HG02970 (cell line): Measurements from ENCODE around the gene PML.

Experiments
- ATAC-seq: cut with Tn5 transposase; IDR thresholded peaks from one replicate; pipeline ENCODE4 v1.9.1; 2021; ENCODE audit warnings: mild to moderate bottlenecking, moderate library complexity, moderate number of reproducible peaks; ENCODE audit not compliant: unreplicated experiment, low FRiP score

Gene PML

GRCh38 chr15:74036271-74037170 is 42.0 kb downstream of the PML start:
- ATAC-seq = no peak

GRCh38 chr15:74037171-74038117 is 42.9 kb downstream of the PML start:
- no peak for ATAC-seq

- no peak for ATAC-seq
These were observed 44.5 kb downstream of the PML start for GRCh38 chr15:74038707-74039655.

- ATAC-seq = no peak
These were observed 45.1 kb downstream of the PML start for GRCh38 chr15:74039656-74040010.

- no peak for ATAC-seq
These were observed 45.8 kb downstream of the PML start for GRCh38 chr15:74040109-74040850.

- no peak for ATAC-seq
These were observed 46.8 kb downstream of the PML start for GRCh38 chr15:74041311-74041756.

- ATAC-seq = no peak
These were observed 47.4 kb downstream of the PML start for GRCh38 chr15:74041777-74042435.

GRCh38 chr15:74042603-74043424 is 48.3 kb downstream of the PML start:
- ATAC-seq = no peak

- ATAC-seq = no peak
These were observed 49.1 kb downstream of the PML start for GRCh38 chr15:74043425-74044266.

- no peak for ATAC-seq
These were observed 50.0 kb downstream of the PML start for GRCh38 chr15:74044267-74045110.

- no peak for ATAC-seq
These were observed 50.7 kb downstream of the PML start for GRCh38 chr15:74045184-74045583.

- ATAC-seq = no peak
These were observed 51.2 kb downstream of the PML start for GRCh38 chr15:74045636-74046274.

- no peak for ATAC-seq
These were observed 51.8 kb downstream of the PML start for GRCh38 chr15:74046275-74046674.

GRCh38 chr15:74050127-74050526 is 55.6 kb downstream of the PML start:
- ATAC-seq = no peak

- no peak for ATAC-seq
These were observed 56.2 kb downstream of the PML start for GRCh38 chr15:74050556-74051234.
